HEK293T (cell line): ENCODE measurements around the gene ALDOA.

Experiments
- ELF4 ChIP-seq: fragments of 450-650 bp; IDR thresholded peaks from 2 replicates; pipeline ENCODE4 v1.6.1; 2017; ENCODE audit warnings: antibody characterized with exemption
- FOXA1 ChIP-seq: fragments of 450-650 bp; IDR thresholded peaks from 2 replicates; pipeline ENCODE4 v1.6.1; 2016; ENCODE audit warnings: mild to moderate bottlenecking
- FOXK2 ChIP-seq: fragments of 450-650 bp; IDR thresholded peaks from 2 replicates; pipeline ENCODE4 v1.6.1; 2016; ENCODE audit warnings: mild to moderate bottlenecking
- FOXM1 ChIP-seq: fragments of 450-650 bp; IDR thresholded peaks from 2 replicates; pipeline ENCODE4 v1.6.1; 2017; ENCODE audit warnings: mild to moderate bottlenecking, borderline replicate concordance
- SP1 ChIP-seq: fragments of 450-650 bp; IDR thresholded peaks from 2 replicates; pipeline ENCODE4 v1.6.1; 2017
- SUZ12 ChIP-seq: fragments of 450-650 bp; IDR thresholded peaks from 2 replicates; pipeline ENCODE4 v1.6.1; 2016; ENCODE audit warnings: mild to moderate bottlenecking
- TARDBP ChIP-seq: fragments of 450-650 bp; IDR thresholded peaks from 2 replicates; pipeline ENCODE4 v1.6.1; 2016
- ZNF384 ChIP-seq: fragments of 450-650 bp; IDR thresholded peaks from 2 replicates; pipeline ENCODE4 v1.6.1; 2016

- TF ChIP-seq TARDBP (no peak), ZNF384 (no peak), FOXM1 (no peak), SUZ12 (no peak), FOXA1 (no peak), SP1 (no peak), ELF4 (no peak), FOXK2 (no peak)
These were observed 10.5 kb upstream of the ALDOA start for GRCh38 chr16:30054959-30055553.
